ENCODE data around the gene NF1. TPM values are rescaled to one million over a fixed set of nuclear protein-coding genes. Genes with fewer than 3 reads are reported as not detected.
"Not testable (repeated sequence)": the region's sequence is repeated elsewhere in the genome, so short reads cannot be mapped to it uniquely, and the experiment has no call there.

NF1 gene
- total RNA-seq, 4 donors from 2014 or later = 40.9 to 158 (median 113) TPM

- Histone ChIP-seq H3K4me3 (no peak overlapping the region), H3K9me3 (no peaks in the 10 kb centered on the region), H3K36me3 (no peaks in the 10 kb centered on the region), H3K27me3 (no peaks in the 10 kb centered on the region), H3K4me1 (no peaks in the 10 kb centered on the region), H3K27ac (no peak overlapping the region)
- no peak for TF ChIP-seq CTCF (IDR thresholded peaks at IDR 0.05)
- no peak for TF ChIP-seq POLR2A (IDR thresholded peaks at IDR 0.05)
- intact Hi-C loops (cut with DNase I; ENCODE audit: low total_unique reads) = no loop called here
- no peak for DNase-seq
These were observed 165.4 kb downstream of the NF1 start for GRCh38 chr17:31260151-31260550.

- H3K9me3 ChIP-seq = no peaks in the 10 kb centered on the region
- H3K4me1 ChIP-seq = no peaks in the 10 kb centered on the region
- intact Hi-C loops (cut with DNase I; ENCODE audit: low total_unique reads) = no loop called here
- TF ChIP-seq POLR2A (IDR thresholded peaks at IDR 0.05) (no peak), CTCF (IDR thresholded peaks at IDR 0.05) (no peak)
- H3K36me3 ChIP-seq = no peaks in the 10 kb centered on the region
- DNase-seq = no peak
- no peak overlapping the region for H3K27ac ChIP-seq
- no peak overlapping the region for H3K4me3 ChIP-seq
- H3K27me3 ChIP-seq = no peaks in the 10 kb centered on the region
These were observed 166.8 kb downstream of the NF1 start for GRCh38 chr17:31261601-31262000.

GRCh38 chr17:31262923-31263322, 168.1 kb downstream of the NF1 start:
- DNase-seq; H3K9me3 ChIP-seq; H3K27me3 ChIP-seq; H3K36me3 ChIP-seq; H3K4me1 ChIP-seq; H3K4me3 ChIP-seq; H3K27ac ChIP-seq; intact Hi-C loops (cut with DNase I; ENCODE audit: low total_unique reads): not testable (repeated sequence)

- no peak overlapping the region for H3K27ac ChIP-seq
- no peaks in the 10 kb centered on the region for H3K36me3 ChIP-seq
- H3K27me3 ChIP-seq = no peaks in the 10 kb centered on the region
- intact Hi-C loops (cut with DNase I; ENCODE audit: low total_unique reads) = no loop called here
- no peak for TF ChIP-seq POLR2A (IDR thresholded peaks at IDR 0.05)
- no peak for TF ChIP-seq CTCF (IDR thresholded peaks at IDR 0.05)
- H3K4me1 ChIP-seq = no peaks in the 10 kb centered on the region
- no peak for DNase-seq
- no peaks in the 10 kb centered on the region for H3K9me3 ChIP-seq
- no peak overlapping the region for H3K4me3 ChIP-seq
These were observed 171.3 kb downstream of the NF1 start for GRCh38 chr17:31266042-31266441.

- Histone ChIP-seq H3K4me1 (no peaks in the 10 kb centered on the region), H3K9me3 (no peaks in the 10 kb centered on the region), H3K27ac (peak overlapping the region; percentile 13 to 50), H3K36me3 (no peaks in the 10 kb centered on the region), H3K4me3 (no peak overlapping the region), H3K27me3 (no peaks in the 10 kb centered on the region)
- intact Hi-C loops (cut with DNase I; ENCODE audit: low total_unique reads) = no loop called here
- DNase-seq = no peak
- TF ChIP-seq CTCF (IDR thresholded peaks at IDR 0.05) (no peak), POLR2A (IDR thresholded peaks at IDR 0.05) (no peak)
These were observed 174.3 kb downstream of the NF1 start for GRCh38 chr17:31269036-31269577.

- H3K36me3 ChIP-seq = no peaks in the 10 kb centered on the region
- intact Hi-C loops (cut with DNase I; ENCODE audit: low total_unique reads) = no loop called here
- peak overlapping the region in 1 of 2 donors; percentile 50 for H3K27ac ChIP-seq
- H3K9me3 ChIP-seq = no peaks in the 10 kb centered on the region
- no peaks in the 10 kb centered on the region for H3K4me1 ChIP-seq
- no peak overlapping the region for H3K4me3 ChIP-seq
- TF ChIP-seq POLR2A (IDR thresholded peaks at IDR 0.05) (no peak), CTCF (IDR thresholded peaks at IDR 0.05) (no peak)
- no peaks in the 10 kb centered on the region for H3K27me3 ChIP-seq
- DNase-seq = no peak
These were observed 174.8 kb downstream of the NF1 start for GRCh38 chr17:31269578-31269983.
